CD4-positive, alpha-beta memory T cell (primary cell): ENCODE data around the gene SMPD3. TPM values are rescaled to one million over a fixed set of nuclear protein-coding genes. Genes with fewer than 3 reads are reported as not detected.

Experiments
- CTCF ChIA-PET: fragments of 350-600 bp; sonication (Branson Sonifier 250); formaldehyde crosslinking; loops from one replicate; lab custom pipeline; 2021; ENCODE audit warnings: inconsistent platforms; ENCODE audit not compliant: partially characterized antibody; lab: Charles Lee
- POLR2A ChIA-PET: fragments of 350-600 bp; sonication (Branson Sonifier 250); formaldehyde crosslinking; loops from one replicate; lab custom pipeline; 2021; ENCODE audit not compliant: partially characterized antibody; lab: Charles Lee
- DNase-seq, 5 donors: peaks; one replicate each; pipeline versions ENCODE4 v3.0.0 to v3.0.0-alpha.2; 2020 to 2022; ENCODE audit warnings: mixed read lengths in 1 of 5
- H3K27ac ChIP-seq: one replicate; pipeline ENCODE4 v1.7.0; 2013; ENCODE audit warnings: low read depth, low read length
- H3K27me3 ChIP-seq: 2 replicates; pipeline ENCODE4 v1.7.0; 2013; ENCODE audit warnings: mild to moderate bottlenecking, low read length, moderate library complexity; ENCODE audit not compliant: insufficient read depth
- H3K36me3 ChIP-seq: 2 replicates; pipeline ENCODE4 v1.7.0; 2013; ENCODE audit warnings: mild to moderate bottlenecking, low read length, moderate library complexity; ENCODE audit not compliant: insufficient read depth
- H3K4me1 ChIP-seq: 2 replicates; pipeline ENCODE4 v1.7.0; 2013; ENCODE audit warnings: mild to moderate bottlenecking, low read length, moderate library complexity; ENCODE audit not compliant: insufficient read depth
- H3K4me3 ChIP-seq, 2 donors: one replicate each; pipeline ENCODE4 v1.7.0; 2013; ENCODE audit warnings: low read length in 2 of 2, mild to moderate bottlenecking in 1 of 2
- H3K9me3 ChIP-seq, 2 donors: one replicate each; pipeline ENCODE4 v1.7.0; 2013; ENCODE audit warnings: low read length in 2 of 2, control low read depth in 1 of 2; ENCODE audit not compliant: control insufficient read depth in 1 of 2
- H3K27ac Mint-ChIP-seq, 7 donors: one replicate each; pipeline ENCODE4 v1.8.0; 2020 to 2021; ENCODE audit warnings: mixed read lengths in 7 of 7, mild to moderate bottlenecking in 6 of 7, inconsistent platforms in 3 of 7, moderate library complexity in 3 of 7
- H3K27me3 Mint-ChIP-seq, 2 donors: one replicate each; pipeline ENCODE4 v1.8.0; 2020 to 2021; ENCODE audit warnings: mixed read lengths in 2 of 2
- H3K36me3 Mint-ChIP-seq, 2 donors: one replicate each; pipeline ENCODE4 v1.8.0; 2020 to 2021; ENCODE audit warnings: mixed read lengths in 2 of 2, inconsistent platforms in 1 of 2, mild to moderate bottlenecking in 1 of 2
- H3K4me1 Mint-ChIP-seq, 4 donors: one replicate each; pipeline ENCODE4 v1.8.0; 2020 to 2021; ENCODE audit warnings: mixed read lengths in 4 of 4, mild to moderate bottlenecking in 1 of 4
- H3K4me3 Mint-ChIP-seq, 8 donors: one replicate each; pipeline ENCODE4 v1.8.0; 2020 to 2021; ENCODE audit warnings: mixed read lengths in 8 of 8, mild to moderate bottlenecking in 7 of 8, moderate library complexity in 6 of 8, inconsistent platforms in 3 of 8
- H3K9me3 Mint-ChIP-seq, 8 donors: one replicate each; pipeline ENCODE4 v1.8.0; 2020 to 2021; ENCODE audit warnings: mixed read lengths in 8 of 8, mild to moderate bottlenecking in 5 of 8, inconsistent platforms in 3 of 8, moderate library complexity in 1 of 8
- intact Hi-C: fragments of 100-400 bp; cut with micrococcal nuclease; formaldehyde crosslinking; loops from one replicate; pipeline ENCODE4 v1.15.1; 2023
- polyA plus RNA-seq, 2 donors: library from polyadenylated mRNA; unstranded; fragments of 300-500 nt; fragmentation: Illumina TruSeq; gene quantifications; one replicate each; pipeline ENCODE4 v1.2.3, GENCODE V29; 2021
- total RNA-seq, 2 experiments: library from RNA; stranded (reverse); gene quantifications; one replicate each; pipeline ENCODE4 v1.2.3, GENCODE V29; 2021

SMPD3 gene
- total and polyA plus RNA-seq, 4 experiments from 2014 or later, result 0.63 to 3.1 (median 0.87) TPM

DNA sequence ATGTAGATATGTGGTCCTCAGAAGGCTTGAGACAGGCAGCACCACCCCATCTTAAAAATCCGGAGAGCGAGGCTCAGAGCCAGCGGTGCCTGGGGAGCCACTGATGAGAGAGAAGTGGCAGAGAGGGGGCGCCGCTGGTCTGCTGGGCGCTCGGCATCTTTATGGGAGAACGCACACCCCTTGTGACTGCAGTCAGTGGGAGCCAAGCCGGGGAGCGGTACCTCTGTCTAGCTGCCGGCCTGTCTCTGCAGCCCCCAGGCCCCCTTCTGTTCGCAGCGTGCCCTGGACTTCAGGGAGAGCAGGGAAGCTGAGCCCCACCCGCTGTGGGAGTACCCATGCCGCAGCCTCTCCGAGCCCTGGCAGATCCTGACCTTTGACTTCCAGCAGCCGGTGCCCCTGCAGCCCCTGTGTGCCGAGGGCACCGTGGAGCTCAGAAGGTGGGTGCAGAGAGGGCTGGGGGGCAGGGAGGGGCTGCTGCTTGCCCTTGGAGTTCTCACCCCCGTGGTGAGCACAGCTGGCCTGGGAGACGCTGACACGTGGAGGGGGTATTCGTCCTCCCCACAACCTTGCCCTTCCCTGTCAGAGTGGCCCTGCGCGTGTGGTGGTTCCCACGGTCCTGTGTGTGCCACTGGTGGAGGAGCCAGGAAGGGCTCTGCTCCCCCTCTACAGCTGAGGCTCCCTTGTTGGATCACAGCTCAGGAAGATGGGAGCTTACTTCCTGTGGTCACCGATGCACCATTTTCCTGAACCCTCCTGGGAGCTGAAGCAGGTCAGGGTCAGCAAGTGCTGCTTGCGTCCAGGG, 92.7 kb downstream of the SMPD3 start:
- no peaks in the 10 kb centered on the region for H3K9me3 ChIP-seq
- POLR2A ChIA-PET, result interaction anchor here (0.5 to 1.3 kb wide), 6 partner anchors 16 to 491 kb away, joined by 3 to 4 read pairs (median 3); partner anchors contain the start of gene SLC7A6
- Mint-ChIP-seq H3K27ac (peak overlapping the region in 2 of 7 donors; percentile 47 to 82), H3K4me3 (peak overlapping the region in 7 of 8 donors; percentile 65 to 89 (median 80)), H3K36me3 (peaks cover 19 to 45% of the 10 kb centered on the region in 2 donors), H3K27me3 (no peaks in the 10 kb centered on the region), H3K4me1 (peaks cover 21 to 51% (median 36%) of the 10 kb centered on the region in 4 donors), H3K9me3 (no peaks in the 10 kb centered on the region)
- CTCF ChIA-PET, result interaction anchor here (0.8 to 2.9 kb wide), 8 partner anchors 9 to 118 kb away, joined by 3 to 14 read pairs (median 4); no protein-coding TSS in a partner anchor
- no peak overlapping the region for H3K27ac ChIP-seq
- H3K4me3 ChIP-seq, result peak overlapping the region; percentile 23 to 29
- H3K36me3 ChIP-seq, result peaks cover 19% of the 10 kb centered on the region
- DNase-seq, result no peak
- H3K27me3 ChIP-seq, result no peaks in the 10 kb centered on the region
- peaks cover 40% of the 10 kb centered on the region for H3K4me1 ChIP-seq
- intact Hi-C loops, result no loop called here

DNA sequence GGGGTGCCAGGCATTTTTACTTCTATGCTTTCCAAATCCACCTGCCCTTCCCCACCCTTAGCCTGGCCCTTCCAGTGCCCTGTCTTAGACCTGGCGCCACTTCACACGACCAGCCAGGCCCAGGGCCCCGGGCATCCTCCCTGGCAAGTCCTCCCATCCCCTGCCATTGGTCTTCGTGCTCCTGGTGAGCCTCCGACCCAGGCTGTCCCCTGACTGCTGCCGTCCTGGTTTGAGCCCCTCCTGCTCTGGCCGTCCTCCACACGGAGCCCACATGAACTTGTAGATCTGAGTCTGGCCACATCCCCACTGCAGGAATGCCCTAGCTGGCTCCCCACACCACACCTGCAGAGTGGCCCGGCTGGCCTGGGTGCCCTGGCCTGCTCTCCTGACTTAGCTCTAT, 93.5 kb downstream of the SMPD3 start:
- Mint-ChIP-seq H3K4me3 (peak overlapping the region in 2 of 8 donors; percentile 12 to 46), H3K9me3 (no peaks in the 10 kb centered on the region), H3K36me3 (peaks cover 18 to 51% of the 10 kb centered on the region in 2 donors), H3K27ac (no peak overlapping the region), H3K4me1 (peaks cover 22 to 51% (median 33%) of the 10 kb centered on the region in 4 donors), H3K27me3 (no peaks in the 10 kb centered on the region)
- H3K9me3 ChIP-seq, result no peaks in the 10 kb centered on the region
- POLR2A ChIA-PET, result interaction anchor here (0.6 kb wide), 1 partner anchor 1888 kb away, joined by 3 read pairs; no protein-coding TSS in a partner anchor
- DNase-seq, result no peak
- no peaks in the 10 kb centered on the region for H3K27me3 ChIP-seq
- peaks cover 27% of the 10 kb centered on the region for H3K36me3 ChIP-seq
- intact Hi-C loops, result no loop called here
- no peak overlapping the region for H3K27ac ChIP-seq
- peaks cover 40% of the 10 kb centered on the region for H3K4me1 ChIP-seq
- CTCF ChIA-PET, result interaction anchor here (0.7 to 2.8 kb wide), 2 partner anchors 12 to 94 kb away, joined by 3 to 14 read pairs; no protein-coding TSS in a partner anchor
- H3K4me3 ChIP-seq, result no peak overlapping the region

DNA sequence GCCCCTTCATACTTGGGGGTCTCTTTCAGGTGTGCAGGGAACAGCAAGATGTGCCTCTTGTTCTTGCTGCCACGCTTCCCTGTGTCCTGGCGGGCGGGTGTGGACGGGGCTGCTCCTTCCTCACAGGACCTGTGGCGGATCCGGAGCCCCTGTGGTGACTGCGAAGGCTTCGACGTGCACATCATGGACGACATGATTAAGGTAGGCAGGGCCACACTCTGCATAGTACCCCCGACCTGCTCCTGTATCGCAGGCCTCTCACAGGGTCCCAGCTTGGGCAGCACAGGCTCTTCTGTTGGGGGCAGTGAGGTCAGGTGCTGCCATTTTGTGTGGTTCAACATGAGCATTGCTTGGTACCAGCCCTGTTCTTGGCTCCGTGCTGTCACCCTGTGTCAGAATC, 94.9 kb downstream of the SMPD3 start:
- intact Hi-C loops, result no loop called here
- Mint-ChIP-seq H3K9me3 (no peaks in the 10 kb centered on the region), H3K36me3 (peaks cover 28 to 62% of the 10 kb centered on the region in 2 donors), H3K4me1 (peaks cover 24 to 47% (median 33%) of the 10 kb centered on the region in 4 donors), H3K27ac (no peak overlapping the region), H3K27me3 (no peaks in the 10 kb centered on the region), H3K4me3 (no peak overlapping the region)
- peaks cover 36% of the 10 kb centered on the region for H3K36me3 ChIP-seq
- no peaks in the 10 kb centered on the region for H3K9me3 ChIP-seq
- H3K4me1 ChIP-seq, result peaks cover 35% of the 10 kb centered on the region
- ChIA-PET CTCF (no interaction called here), POLR2A (interaction anchor here (0.6 kb wide), 1 partner anchor 188 kb away, joined by 3 read pairs; no protein-coding TSS in a partner anchor)
- DNase-seq, result no peak
- H3K27me3 ChIP-seq, result no peaks in the 10 kb centered on the region
- H3K4me3 ChIP-seq, result no peak overlapping the region
- H3K27ac ChIP-seq, result no peak overlapping the region

DNA sequence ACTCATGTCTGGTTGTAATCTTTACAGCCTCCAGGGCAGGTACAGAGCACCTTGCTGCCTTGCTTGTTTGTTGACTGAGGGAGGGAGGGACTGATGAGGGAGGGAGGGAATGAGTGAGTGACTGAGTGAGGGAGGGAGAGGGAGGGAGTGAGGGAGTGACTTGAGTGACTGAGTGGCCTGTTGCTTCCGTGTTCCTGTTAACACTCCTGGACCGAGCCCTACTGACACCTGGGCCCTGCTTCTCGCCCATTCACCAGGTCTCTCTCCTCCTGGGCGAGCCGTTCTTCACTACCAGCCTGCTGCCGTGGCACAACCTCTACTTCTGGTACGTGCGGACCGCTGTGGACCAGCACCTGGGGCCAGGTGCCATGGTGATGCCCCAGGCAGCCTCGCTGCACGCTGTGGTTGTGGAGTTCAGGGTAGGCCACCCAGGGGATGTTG, 96.3 kb downstream of the SMPD3 start:
- Mint-ChIP-seq H3K27me3 (no peaks in the 10 kb centered on the region), H3K27ac (no peak overlapping the region), H3K4me3 (no peak overlapping the region), H3K4me1 (peaks cover 21 to 33% (median 26%) of the 10 kb centered on the region in 4 donors), H3K36me3 (peaks cover 38 to 73% of the 10 kb centered on the region in 2 donors), H3K9me3 (no peaks in the 10 kb centered on the region)
- H3K27me3 ChIP-seq, result no peaks in the 10 kb centered on the region
- ChIA-PET POLR2A (no interaction called here), CTCF (no interaction called here)
- no peak overlapping the region for H3K27ac ChIP-seq
- peaks cover 43% of the 10 kb centered on the region for H3K36me3 ChIP-seq
- peaks cover 22% of the 10 kb centered on the region for H3K4me1 ChIP-seq
- intact Hi-C loops, result no loop called here
- no peak for DNase-seq
- H3K4me3 ChIP-seq, result no peak overlapping the region
- H3K9me3 ChIP-seq, result no peaks in the 10 kb centered on the region

DNA sequence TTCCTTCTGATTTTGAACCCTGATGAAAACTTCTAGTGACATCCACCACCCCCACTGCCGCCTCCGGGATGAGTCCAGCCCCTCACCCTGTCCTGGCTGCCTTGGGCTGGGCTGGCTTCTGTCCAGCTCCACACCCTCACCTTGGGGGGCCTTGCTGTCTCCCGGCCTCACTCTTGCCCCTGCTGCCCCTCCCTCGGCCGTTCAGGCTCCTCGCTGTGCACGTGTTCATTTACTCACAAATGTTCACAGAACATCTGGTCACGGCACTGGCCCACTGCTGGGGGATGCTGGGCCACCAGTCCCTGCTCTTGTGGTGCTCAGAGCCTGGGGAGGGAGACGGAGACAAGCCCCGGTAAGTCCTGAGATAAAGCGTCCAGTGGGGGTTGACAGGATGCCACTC, 96.8 kb downstream of the SMPD3 start:
- Mint-ChIP-seq H3K9me3 (no peaks in the 10 kb centered on the region), H3K27me3 (no peaks in the 10 kb centered on the region), H3K36me3 (peaks cover 40 to 74% of the 10 kb centered on the region in 2 donors), H3K27ac (no peak overlapping the region), H3K4me1 (peaks cover 16 to 28% (median 21%) of the 10 kb centered on the region in 4 donors), H3K4me3 (no peak overlapping the region)
- H3K27ac ChIP-seq, result no peak overlapping the region
- intact Hi-C loops, result no loop called here
- peaks cover 48% of the 10 kb centered on the region for H3K36me3 ChIP-seq
- no peak for DNase-seq
- ChIA-PET POLR2A (no interaction called here), CTCF (no interaction called here)
- H3K27me3 ChIP-seq, result no peaks in the 10 kb centered on the region
- H3K4me3 ChIP-seq, result no peak overlapping the region
- H3K9me3 ChIP-seq, result no peaks in the 10 kb centered on the region
- peaks cover 16% of the 10 kb centered on the region for H3K4me1 ChIP-seq

DNA sequence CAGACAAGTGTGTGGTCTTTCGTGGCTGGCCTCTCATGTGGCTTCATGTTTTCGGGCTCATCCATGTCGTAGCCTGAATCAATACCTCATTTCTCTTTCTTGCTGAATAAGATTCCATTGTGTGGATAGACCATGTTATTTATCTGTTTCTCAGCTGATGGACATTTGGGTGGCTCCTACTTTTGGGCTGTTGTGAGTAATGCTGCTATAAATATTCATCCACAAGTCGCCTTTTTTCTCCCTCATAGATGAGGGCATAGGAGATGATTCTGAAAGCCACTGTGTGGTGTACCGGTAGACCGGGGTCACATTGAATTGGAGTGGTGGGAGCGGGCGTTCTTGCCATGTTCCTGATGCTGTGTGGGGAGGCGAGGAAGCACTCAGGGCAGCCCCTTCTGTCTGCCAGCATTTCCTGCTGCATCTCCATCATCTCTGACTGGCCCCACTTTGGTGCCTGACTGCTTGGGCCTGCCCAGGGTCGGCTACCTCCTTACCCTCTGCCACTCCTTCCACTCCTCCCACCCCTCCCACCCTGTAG, 97.4 kb downstream of the SMPD3 start:
- peaks cover 15 to 22% (median 16%) of the 10 kb centered on the region in 4 donors for H3K4me1 Mint-ChIP-seq
- peak overlapping the region in 1 of 7 donors; percentile 48 for H3K27ac Mint-ChIP-seq
- intact Hi-C loops, result no loop called here
- H3K36me3 Mint-ChIP-seq, result peaks cover 45 to 77% of the 10 kb centered on the region in 2 donors
- H3K27me3 ChIP-seq, result no peaks in the 10 kb centered on the region
- H3K4me3 ChIP-seq, result no peak overlapping the region
- peaks cover 54% of the 10 kb centered on the region for H3K36me3 ChIP-seq
- no peak overlapping the region for H3K27ac ChIP-seq
- H3K9me3 ChIP-seq, result no peaks in the 10 kb centered on the region
- no peak for DNase-seq
- H3K4me1 ChIP-seq, result peaks cover 10% of the 10 kb centered on the region
- no peak overlapping the region for H3K4me3 Mint-ChIP-seq
- POLR2A ChIA-PET, result no interaction called here
- CTCF ChIA-PET, result no interaction called here
- H3K27me3 Mint-ChIP-seq, result no peaks in the 10 kb centered on the region
- H3K9me3 Mint-ChIP-seq, result no peaks in the 10 kb centered on the region

DNA sequence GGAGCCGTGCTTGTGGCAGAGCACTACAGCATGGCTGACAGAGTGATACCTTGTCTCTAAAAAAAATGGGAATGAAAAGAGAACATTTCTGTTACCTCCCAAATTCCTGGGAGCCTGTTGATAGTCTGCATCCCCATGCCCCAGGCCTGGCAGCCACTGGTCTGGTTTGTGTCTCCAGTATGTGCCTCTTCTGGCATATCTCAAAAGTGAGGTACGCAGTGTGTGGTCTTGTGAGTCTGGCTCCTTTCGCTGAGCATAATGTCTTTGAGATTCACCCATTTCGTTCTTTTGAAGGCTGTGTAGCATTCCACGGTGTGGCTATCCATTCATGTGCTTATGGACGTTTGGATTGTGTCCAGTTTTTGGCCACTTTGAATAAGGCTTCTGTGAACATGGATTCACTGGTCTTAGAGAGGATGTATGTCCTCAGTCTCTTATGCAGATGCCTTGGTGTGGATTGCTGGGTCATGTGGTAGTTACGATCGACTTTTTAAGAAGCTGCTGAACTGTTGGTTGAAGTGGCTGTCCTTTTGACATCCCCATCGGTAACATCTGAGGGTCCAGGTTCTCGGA, 98.4 kb downstream of the SMPD3 start:
- Histone ChIP-seq H3K9me3 (no peaks in the 10 kb centered on the region), H3K36me3 (peaks cover 63% of the 10 kb centered on the region), H3K27me3 (no peaks in the 10 kb centered on the region), H3K27ac (no peak overlapping the region), H3K4me3 (no peak overlapping the region), H3K4me1 (peaks cover under 1% of the 10 kb centered on the region)
- Mint-ChIP-seq H3K4me3 (no peak overlapping the region), H3K27me3 (no peaks in the 10 kb centered on the region), H3K36me3 (peaks cover 49 to 79% of the 10 kb centered on the region in 2 donors), H3K4me1 (peaks cover 6 to 17% (median 9%) of the 10 kb centered on the region in 4 donors), H3K27ac (peak overlapping the region in 1 of 7 donors; percentile 48), H3K9me3 (no peaks in the 10 kb centered on the region)
- intact Hi-C loops, result no loop called here
- ChIA-PET POLR2A (no interaction called here), CTCF (interaction anchor here (1.8 kb wide), 1 partner anchor 21 kb away, joined by 3 read pairs; no protein-coding TSS in a partner anchor)
- no peak for DNase-seq
